Measurements from ENCODE around the gene BRSK1. TPM values are rescaled to one million over a fixed set of nuclear protein-coding genes. Genes with fewer than 3 reads are reported as not detected.

Gene BRSK1
- total and polyA plus RNA-seq, 2 of the 13 experiments (the other 11 are each of a cell fraction or from before 2014, with no cell fraction given) = 0.18 to 1.2 TPM

DNA sequence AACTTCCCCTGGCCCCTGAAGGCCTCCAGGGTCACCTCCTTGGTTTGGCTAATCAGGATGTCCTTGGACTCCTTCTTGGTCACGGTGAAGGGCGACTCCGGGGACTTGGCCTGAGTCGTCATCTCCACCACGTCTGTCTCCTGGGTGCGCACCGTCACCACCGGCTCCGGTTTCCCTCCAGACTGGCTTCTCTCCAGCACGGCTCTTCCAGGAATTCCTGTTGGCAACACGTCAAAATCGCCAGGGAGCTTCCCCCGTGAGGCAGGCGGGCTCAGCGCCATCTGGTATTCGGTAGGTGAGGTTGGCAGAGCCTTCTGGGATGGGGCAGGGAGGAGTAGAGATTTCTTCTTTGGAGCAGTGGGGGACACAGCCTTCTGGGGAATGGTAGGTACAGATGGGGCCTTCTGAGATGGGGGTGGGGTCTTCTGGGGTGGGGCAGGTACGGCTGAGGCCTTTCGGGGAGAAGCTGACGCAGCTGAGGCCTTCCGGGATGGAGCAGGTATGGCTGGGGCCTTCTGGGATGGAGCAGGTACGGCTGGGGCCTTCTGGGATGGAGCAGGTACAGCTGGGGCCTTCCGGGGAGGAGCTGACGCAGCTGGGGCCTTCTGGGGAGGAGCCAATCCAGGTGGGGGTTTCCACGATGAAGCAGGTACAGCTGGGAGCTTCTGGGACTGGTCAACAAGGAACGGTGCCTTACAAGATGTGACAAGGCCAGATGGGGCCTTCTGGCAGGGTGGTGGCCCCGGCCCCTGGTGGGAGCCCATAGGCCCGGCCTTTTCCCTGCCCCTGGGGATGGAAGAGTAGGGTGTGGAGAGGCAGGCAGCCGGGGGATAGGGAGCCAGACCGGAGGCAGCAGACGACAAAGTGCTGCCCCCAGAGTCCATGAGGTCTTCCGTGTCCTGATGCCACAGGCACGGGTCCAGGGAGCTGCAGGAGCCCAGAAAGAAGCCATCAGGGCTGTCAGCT is 75.4 kb downstream of the BRSK1 start:
- DNase-seq (ENCODE audit: low spot score) = no peak
- CTCF ChIA-PET (ENCODE audit: low intra/inter-chr PET ratio, low total read pairs) = no interaction called here
- TF ChIP-seq GATAD2A (CRISPR knock-in tag; IDR thresholded peaks at IDR 0.05) (no peak), AKAP8 (CRISPR knock-in tag; IDR thresholded peaks at IDR 0.05) (no peak), RELA (CRISPR knock-in tag; IDR thresholded peaks at IDR 0.05) (no peak)
- TF ChIP-seq, protein P1, sequence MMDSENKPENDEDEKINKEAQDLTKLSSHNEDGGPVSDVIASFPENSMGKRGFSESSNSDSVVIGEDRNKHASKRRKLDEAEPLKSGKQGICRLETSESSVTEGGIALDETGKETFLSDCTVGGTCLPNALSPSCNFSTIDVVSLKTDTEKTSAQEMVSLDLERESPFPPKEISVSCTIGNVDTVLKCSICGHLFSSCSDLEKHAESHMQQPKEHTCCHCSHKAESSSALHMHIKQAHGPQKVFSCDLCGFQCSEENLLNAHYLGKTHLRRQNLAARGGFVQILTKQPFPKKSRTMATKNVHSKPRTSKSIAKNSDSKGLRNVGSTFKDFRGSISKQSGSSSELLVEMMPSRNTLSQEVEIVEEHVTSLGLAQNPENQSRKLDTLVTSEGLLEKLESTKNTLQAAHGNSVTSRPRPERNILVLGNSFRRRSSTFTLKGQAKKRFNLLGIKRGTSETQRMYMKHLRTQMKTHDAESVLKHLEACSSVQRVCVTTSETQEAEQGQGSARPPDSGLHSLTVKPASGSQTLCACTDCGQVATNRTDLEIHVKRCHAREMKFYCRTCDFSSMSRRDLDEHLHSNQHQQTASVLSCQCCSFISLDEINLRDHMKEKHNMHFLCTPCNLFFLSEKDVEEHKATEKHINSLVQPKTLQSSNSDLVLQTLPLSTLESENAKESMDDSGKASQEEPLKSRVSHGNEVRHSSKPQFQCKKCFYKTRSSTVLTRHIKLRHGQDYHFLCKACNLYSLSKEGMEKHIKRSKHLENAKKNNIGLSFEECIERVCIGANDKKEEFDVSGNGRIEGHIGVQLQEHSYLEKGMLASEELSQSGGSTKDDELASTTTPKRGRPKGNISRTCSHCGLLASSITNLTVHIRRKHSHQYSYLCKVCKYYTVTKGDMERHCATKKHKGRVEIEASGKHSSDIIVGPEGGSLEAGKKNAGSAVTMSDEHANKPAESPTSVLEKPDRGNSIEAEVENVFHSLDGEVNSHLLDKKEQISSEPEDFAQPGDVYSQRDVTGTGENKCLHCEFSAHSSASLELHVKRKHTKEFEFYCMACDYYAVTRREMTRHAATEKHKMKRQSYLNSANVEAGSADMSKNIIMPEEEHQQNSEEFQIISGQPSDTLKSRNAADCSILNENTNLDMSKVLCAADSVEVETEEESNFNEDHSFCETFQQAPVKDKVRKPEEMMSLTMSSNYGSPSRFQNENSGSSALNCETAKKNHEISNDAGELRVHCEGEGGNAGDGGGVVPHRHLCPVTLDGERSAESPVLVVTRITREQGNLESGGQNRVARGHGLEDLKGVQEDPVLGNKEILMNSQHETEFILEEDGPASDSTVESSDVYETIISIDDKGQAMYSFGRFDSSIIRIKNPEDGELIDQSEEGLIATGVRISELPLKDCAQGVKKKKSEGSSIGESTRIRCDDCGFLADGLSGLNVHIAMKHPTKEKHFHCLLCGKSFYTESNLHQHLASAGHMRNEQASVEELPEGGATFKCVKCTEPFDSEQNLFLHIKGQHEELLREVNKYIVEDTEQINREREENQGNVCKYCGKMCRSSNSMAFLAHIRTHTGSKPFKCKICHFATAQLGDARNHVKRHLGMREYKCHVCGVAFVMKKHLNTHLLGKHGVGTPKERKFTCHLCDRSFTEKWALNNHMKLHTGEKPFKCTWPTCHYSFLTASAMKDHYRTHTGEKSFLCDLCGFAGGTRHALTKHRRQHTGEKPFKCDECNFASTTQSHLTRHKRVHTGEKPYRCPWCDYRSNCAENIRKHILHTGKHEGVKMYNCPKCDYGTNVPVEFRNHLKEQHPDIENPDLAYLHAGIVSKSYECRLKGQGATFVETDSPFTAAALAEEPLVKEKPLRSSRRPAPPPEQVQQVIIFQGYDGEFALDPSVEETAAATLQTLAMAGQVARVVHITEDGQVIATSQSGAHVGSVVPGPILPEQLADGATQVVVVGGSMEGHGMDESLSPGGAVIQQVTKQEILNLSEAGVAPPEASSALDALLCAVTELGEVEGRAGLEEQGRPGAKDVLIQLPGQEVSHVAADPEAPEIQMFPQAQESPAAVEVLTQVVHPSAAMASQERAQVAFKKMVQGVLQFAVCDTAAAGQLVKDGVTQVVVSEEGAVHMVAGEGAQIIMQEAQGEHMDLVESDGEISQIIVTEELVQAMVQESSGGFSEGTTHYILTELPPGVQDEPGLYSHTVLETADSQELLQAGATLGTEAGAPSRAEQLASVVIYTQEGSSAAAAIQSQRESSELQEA (CRISPR knock-in tag; IDR thresholded peaks at IDR 0.05; ENCODE audit: not compliant biosample characterization) = no peak
- intact Hi-C loops (cut with micrococcal nuclease; ENCODE audit: unreplicated experiment) (no loop called here), in situ Hi-C loops (cut with HindIII; ENCODE audit: extremely low pct_ligation_motif_present, low pct_unique_long_range_greater_than_20kb) (no loop called here)
- Histone ChIP-seq H3K9me3 (ENCODE audit: low read length) (no peaks in the 10 kb centered on the region), H3K4me3 (replicated peaks in 1 of 3; ENCODE audit: insufficient read depth in 1 of 3, low read depth in 2 of 3, low read length in 3 of 3) (no peak overlapping the region), H3K9ac (ENCODE audit: insufficient read depth, low read depth, low read length) (no peak overlapping the region), H3K36me3 (replicated peaks in 1 of 2; ENCODE audit: control insufficient read depth in 1 of 2, insufficient read depth in 2 of 2, low read length in 2 of 2) (no peaks in the 10 kb centered on the region), H2AFZ (ENCODE audit: low read length) (no peak overlapping the region), H3K27me3 (ENCODE audit: control insufficient read depth in 1 of 2, insufficient read depth in 2 of 2, low read length in 2 of 2) (peaks cover 6 to 48% of the 10 kb centered on the region in 2 experiments), H3K79me2 (ENCODE audit: insufficient read depth, low read length) (no peaks in the 10 kb centered on the region), H3K4me1 (ENCODE audit: insufficient read depth, low read length) (peaks cover 14% of the 10 kb centered on the region), H3K4me2 (ENCODE audit: low read depth, low read length) (no peak overlapping the region), H4K20me1 (ENCODE audit: insufficient read depth, low read length) (0 out of 2 replicates have a peak, but pooled peaks cover 4% of the 10 kb centered on the region), H3K27ac (ENCODE audit: extremely low read length, insufficient read depth, low read length) (no peak overlapping the region)
- peak; percentile 10; the same call in 2 of the 3 replicates for ATAC-seq
- FAIRE-seq = no peak
- 47% methylated on average over 19 of the region's 32 CpGs for WGBS (ENCODE audit: low lambda C conversion rate)
- POLR2A ChIA-PET = interaction anchor here (0.9 to 1.1 kb wide), 2 partner anchors 9 to 35 kb away, joined by 3 read pairs; no protein-coding TSS in a partner anchor
- no TSS peak for BruUV-seq (replicated peaks)
